NCI-H1694 treated with DMSO at 0.1 percent for 48 hours (cell line): ENCODE measurements around the gene ALDH3A1.

Experiments used
- DNase-seq: peaks from one replicate; lab custom pipeline; 2025; lab: John Stamatoyannopoulos, UW

ALDH3A1 gene

DNA sequence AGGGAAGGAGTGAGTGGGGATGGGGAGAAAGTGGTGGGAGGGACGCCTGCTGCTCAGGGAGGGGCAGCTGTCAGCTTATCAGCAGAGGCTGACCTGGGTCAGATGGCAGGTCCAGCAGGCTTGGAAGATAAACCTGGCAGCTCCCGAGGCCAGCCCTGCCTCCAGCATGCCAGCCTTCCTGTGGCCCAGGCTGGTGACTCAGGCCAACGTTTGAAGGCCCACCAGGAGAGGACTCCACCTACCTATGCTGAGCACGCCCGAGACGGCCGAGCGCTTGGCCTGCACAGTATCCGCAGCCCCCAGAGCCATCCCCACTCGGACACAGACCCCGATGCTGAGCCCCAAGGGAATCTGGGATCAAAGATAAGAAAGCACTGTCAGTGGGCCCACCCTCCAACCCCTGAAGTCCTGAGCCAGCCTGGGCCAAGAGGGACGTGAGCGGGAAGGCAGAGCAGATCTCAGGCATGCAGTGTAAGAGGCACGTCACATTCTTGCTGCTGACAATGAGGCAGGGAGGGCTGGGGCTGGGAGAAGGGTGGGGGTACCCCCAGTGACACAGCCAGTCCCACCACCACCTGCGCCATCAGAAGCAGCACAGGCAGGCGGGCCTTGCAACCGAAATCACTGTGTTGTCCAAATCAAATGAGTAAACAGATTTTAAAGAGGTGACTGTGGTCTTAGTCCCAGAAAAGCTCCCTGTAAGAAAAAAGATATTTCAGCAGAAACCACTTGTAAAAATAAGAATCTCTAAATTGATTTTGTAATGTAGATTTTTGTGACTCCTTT is 44.1 kb downstream of the ALDH3A1 start:
- no peak for DNase-seq

GRCh38 chr17:19703106-19703827 is 44.8 kb downstream of the ALDH3A1 start:
- DNase-seq: no peak

- DNase-seq: no peak
These were observed 45.9 kb downstream of the ALDH3A1 start for GRCh38 chr17:19702217-19702641.
